Measurements from ENCODE around the gene MLPH. TPM values are rescaled to one million over a fixed set of nuclear protein-coding genes. Genes with fewer than 3 reads are reported as not detected.

Gene MLPH
- polyA plus RNA-seq, 4 donors: 1.1 to 6.7 (median 2.5) TPM

- no peak for DNase-seq (ENCODE audit: low read depth in 4 of 4, low spot score in 3 of 4)
Observed at GRCh38 chr2:237515166-237515565, 28.1 kb downstream of the MLPH start.

- no peak for DNase-seq (ENCODE audit: low read depth in 4 of 4, low spot score in 3 of 4)
Observed at GRCh38 chr2:237515621-237516275, 28.7 kb downstream of the MLPH start.

- DNase-seq (ENCODE audit: low read depth in 4 of 4, low spot score in 3 of 4): no peak
Observed at GRCh38 chr2:237517163-237517562, 30.1 kb downstream of the MLPH start.

GRCh38 chr2:237517990-237518389 is 30.9 kb downstream of the MLPH start:
- no peak for DNase-seq (ENCODE audit: low read depth in 4 of 4, low spot score in 3 of 4)

- DNase-seq (ENCODE audit: low read depth in 4 of 4, low spot score in 3 of 4): no peak
Observed at GRCh38 chr2:237519506-237520245, 32.6 kb downstream of the MLPH start.

- no peak for DNase-seq (ENCODE audit: low read depth in 4 of 4, low spot score in 3 of 4)
Observed at GRCh38 chr2:237520290-237520689, 33.2 kb downstream of the MLPH start.

- no peak for DNase-seq (ENCODE audit: low read depth in 4 of 4, low spot score in 3 of 4)
Observed at GRCh38 chr2:237524631-237525030, 37.6 kb downstream of the MLPH start.

- no peak for DNase-seq (ENCODE audit: low read depth in 4 of 4, low spot score in 3 of 4)
Observed at GRCh38 chr2:237525559-237526157, 38.6 kb downstream of the MLPH start.

GRCh38 chr2:237527233-237527632 is 40.2 kb downstream of the MLPH start:
- DNase-seq (ENCODE audit: low read depth in 4 of 4, low spot score in 3 of 4): no peak

GRCh38 chr2:237527766-237528165 is 40.7 kb downstream of the MLPH start:
- DNase-seq (ENCODE audit: low read depth in 4 of 4, low spot score in 3 of 4): no peak

- no peak for DNase-seq (ENCODE audit: low read depth in 4 of 4, low spot score in 3 of 4)
Observed at GRCh38 chr2:237529452-237530402, 42.7 kb downstream of the MLPH start.

- DNase-seq (ENCODE audit: low read depth in 4 of 4, low spot score in 3 of 4): no peak
Observed at GRCh38 chr2:237530472-237531433, 43.7 kb downstream of the MLPH start.

GRCh38 chr2:237532160-237532559 is 45.1 kb downstream of the MLPH start:
- DNase-seq (ENCODE audit: low read depth in 4 of 4, low spot score in 3 of 4): no peak

GRCh38 chr2:237533668-237534161 is 46.7 kb downstream of the MLPH start:
- no peak for DNase-seq (ENCODE audit: low read depth in 4 of 4, low spot score in 3 of 4)

- DNase-seq (ENCODE audit: low read depth in 4 of 4, low spot score in 3 of 4): no peak
Observed at GRCh38 chr2:237534380-237534779, 47.3 kb downstream of the MLPH start.

GRCh38 chr2:237535385-237536082 is 48.5 kb downstream of the MLPH start:
- no peak for DNase-seq (ENCODE audit: low read depth in 4 of 4, low spot score in 3 of 4)

GRCh38 chr2:237536083-237536415 is 49.0 kb downstream of the MLPH start:
- DNase-seq (ENCODE audit: low read depth in 4 of 4, low spot score in 3 of 4): no peak

GRCh38 chr2:237536617-237537016 is 49.6 kb downstream of the MLPH start:
- no peak for DNase-seq (ENCODE audit: low read depth in 4 of 4, low spot score in 3 of 4)
